NCI-H187 treated with DMSO at 0.1 percent for 48 hours (cell line): Measurements from ENCODE around the gene NDUFS5.
"Not testable (repeated sequence)": the region's sequence is repeated elsewhere in the genome, so short reads cannot be mapped to it uniquely, and the experiment has no call there.

Experiments
- DNase-seq: peaks from one replicate; lab custom pipeline; 2025; lab: John Stamatoyannopoulos, UW

Gene NDUFS5

DNA sequence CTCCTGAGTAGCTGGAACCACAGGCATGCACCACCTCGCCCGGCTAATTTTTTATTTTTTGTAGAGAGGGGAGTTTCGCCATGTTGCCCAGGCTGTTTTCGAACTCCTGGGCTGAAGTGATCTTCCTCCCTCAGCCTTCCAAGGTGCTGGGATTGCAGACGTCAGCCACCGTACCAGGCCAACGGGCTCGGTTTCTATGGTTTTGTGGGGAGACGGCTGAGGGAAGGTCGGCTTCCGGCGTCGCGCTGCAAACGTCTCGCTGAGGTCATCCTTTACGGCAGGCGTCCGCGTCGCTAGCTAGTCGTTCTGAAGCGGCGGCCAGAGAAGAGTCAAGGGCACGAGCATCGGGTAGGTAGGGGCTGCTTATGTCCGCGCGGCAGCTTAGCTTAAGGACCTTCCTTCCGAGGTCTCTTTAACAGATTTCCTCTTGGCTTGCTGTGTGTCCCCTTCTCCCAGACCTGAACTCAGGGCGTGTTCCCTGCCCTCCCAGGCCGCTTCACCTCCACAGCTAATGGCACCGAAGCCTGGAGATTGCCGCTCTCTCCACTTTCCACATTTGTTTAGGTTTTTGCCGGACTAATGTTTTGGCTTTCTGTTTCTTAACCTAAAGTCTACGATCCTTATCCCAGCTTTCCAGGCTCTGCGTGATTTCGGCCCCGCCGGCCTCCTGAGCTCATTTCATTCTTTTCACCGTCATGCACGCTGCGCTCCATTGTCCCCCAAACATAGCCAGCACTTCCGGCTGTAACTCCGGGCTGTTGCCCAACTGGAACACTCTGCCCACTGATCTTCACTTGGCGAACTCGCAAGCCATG, at the start of gene NDUFS5:
TSS of gene NDUFS5 (plus strand) at position 300 of the 815 bp plus-strand sequence. CDS start 2,375 bp downstream, outside the sequence.
- peak; percentile 68 for DNase-seq

DNA sequence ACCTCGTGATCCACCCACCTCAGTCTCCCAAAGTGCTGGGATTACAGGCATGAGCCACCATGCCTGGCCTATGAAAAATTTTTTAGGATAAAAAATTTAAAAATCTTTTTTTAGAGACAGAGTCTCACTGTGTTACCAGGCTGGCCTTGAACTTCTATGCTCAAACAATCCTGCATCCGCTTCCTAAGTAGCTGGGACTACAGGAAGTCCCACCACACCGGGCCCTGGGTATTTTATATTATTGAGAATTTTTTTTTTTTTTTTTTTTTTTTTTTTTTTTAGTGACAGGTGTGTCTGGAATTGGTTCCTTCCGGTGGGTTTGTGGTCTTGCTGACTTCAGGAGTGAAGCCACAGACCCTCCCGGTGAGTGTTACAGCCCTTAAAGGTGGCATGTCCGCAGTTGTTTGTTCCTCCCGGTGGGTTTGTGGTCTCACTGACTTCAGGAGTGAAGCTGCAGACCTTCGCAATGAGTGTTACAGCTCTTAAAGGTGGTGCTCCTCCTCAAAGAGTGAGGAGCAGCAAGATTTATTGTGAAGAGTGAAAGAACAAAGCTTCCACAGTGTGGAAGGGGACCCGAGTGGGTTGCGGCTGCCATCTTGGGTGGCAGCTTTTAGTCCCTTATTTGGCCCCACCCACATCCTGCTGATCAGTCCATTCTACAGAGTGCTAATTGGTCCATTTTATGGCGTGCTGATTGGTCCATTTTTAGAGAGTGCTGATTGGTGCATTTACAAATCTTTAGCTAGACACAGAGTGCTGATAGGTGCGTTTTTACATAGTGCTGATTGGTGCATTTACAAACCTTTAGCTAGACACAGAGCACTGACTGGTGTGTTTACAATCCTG, 48.5 kb upstream of the NDUFS5 start:
- DNase-seq = not testable (repeated sequence)

DNA sequence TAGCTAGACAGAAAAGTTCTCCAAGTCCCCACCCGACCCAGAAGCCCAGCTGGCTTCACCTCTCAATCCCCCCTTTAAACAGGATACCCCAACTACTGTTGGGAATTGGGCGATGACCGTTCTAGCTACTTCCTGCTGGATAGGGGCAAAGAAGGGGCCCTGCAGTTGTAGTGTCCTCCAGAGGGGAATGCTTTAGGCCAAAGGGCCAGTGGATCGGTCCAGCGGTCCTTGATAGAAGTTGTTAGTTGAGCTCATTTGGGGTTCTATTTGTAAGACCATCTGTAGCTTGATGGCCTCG, 48.0 kb upstream of the NDUFS5 start:
- not testable (repeated sequence) for DNase-seq

DNA sequence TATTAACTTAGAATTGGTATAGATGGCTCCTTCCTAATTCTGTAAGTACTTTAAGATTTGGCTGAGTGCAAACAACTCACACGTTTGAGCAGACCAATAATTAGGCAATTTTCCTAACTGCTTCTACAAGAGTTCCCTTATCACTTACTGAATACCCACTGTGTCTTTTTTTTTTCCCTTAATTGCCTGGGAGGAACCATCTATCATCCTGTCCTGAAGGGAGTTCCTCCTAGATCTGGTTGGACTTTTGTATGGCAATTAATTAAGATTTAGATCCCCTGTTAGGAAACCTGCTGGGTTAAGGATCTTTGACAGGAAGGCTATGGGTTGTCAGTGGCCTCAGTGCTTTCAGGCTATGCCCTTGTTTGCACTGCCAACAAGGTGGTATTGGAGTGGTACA, 46.8 kb upstream of the NDUFS5 start:
- DNase-seq = not testable (repeated sequence)

DNA sequence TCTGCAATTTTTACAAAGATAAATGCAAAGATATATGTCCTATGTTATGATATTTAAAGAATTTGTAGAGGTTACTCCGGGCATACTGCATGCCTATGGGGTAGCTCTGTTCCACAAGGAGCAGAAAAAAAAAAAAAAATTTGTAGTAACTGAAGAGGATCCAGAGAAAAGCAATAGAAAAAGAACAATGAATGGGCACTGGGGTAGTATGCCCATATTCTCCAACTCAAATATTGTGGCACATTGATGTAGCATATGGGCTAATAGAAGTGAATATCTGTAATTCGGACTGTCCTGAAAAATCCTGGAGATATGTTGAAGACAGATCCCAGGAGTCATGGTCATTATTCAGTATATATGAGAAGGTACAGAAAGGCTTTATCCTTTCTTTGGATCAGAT, 36.2 kb upstream of the NDUFS5 start:
- DNase-seq = no peak

DNA sequence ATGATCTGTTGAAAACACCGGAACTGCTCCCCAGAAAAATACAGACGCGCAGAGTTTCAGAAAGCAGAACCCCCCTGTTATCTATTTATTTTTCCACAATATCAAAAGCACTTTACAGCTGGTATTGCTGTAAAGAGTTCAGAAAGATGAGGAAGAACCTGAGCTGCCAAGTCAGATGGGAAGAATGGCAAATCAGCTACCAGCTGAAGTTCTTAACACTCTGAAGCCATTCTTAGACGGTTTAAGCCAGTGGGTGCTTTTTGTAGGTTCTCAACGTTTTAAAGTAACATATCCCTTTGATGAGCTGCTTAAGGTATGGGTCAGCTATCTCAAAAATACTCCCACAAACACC, 35.8 kb upstream of the NDUFS5 start:
- no peak for DNase-seq

DNA sequence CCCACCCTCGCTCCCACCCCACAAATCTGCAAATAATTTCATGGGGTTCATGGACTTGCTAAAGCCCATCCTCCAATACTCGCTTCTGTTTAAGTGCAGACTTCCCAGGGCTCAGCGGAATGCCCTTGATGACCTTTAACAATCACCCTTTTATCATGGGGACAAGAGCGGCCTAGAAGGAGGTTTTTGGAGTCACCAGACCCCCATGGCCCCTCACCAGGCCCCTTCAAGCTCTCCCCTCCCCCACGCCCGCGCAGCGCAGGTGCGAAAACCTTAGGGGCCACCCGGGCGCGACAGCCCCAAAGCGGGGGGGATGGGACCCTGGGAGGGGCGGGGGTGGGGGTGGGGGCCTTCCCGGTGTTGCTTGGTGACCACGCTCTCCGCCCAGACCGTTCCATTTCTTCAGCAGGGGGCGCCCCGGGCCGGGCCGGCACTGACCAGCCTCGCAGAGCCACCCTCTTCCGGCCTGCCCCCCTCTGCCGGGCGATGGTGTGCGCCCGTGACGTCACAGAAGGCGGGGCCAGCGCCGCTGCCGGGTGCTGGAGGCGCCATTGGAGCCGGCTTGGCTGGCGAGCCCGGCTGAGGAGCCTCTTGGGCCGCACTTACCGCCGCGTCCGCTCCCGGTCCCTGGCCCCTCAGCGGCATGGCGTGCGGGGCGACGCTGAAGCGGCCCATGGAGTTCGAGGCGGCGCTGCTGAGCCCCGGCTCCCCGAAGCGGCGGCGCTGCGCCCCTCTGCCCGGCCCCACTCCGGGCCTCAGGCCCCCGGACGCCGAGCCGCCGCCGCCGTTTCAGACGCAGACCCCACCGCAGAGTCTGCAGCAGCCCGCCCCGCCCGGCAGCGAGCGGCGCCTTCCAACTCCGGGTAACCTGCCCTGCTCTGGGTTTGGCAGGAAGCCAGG, 35.2 kb upstream of the NDUFS5 start, which contains the start of gene AKIRIN1:
TSS of gene AKIRIN1 (plus strand) at position 539 of the 900 bp plus-strand sequence. CDS start at position 644, 105 bp downstream.
- DNase-seq = peak; percentile 48

DNA sequence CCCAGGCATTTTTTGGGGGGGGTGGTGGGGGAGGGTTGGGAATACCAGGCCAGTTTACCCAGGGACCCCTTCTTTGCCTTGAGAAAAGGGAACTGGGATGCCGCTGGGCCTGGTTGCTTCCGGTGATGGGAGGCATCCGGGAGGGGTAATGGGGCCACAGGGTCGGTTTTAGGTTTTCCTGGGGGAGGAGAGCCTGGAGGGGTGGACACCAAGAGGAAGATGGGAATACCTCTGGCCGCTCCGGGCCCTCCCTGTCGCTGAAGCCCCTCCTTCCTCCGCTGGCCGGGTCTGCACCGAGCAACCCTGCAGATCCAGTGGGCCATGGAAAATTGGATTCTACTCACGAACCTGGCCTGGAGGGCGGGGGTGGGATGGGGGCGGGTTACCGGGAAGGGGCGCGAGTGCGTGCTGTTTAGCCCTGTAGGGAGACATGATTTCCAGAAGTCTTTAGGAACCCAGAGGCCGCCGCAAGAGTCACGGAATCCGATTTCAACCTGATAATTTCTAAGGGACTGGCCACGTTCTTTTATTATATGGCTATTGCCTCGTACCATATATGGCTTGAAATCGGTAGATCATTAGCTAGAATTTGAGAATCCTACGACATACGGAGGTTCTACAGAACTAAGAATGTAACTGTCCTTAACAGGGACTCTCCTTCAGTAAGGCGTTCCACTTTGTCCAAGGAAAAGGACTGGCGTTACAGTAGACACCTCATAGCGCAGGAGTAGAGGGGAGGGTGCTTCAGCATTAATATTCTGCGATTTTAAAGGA, 34.3 kb upstream of the NDUFS5 start:
- no peak for DNase-seq

DNA sequence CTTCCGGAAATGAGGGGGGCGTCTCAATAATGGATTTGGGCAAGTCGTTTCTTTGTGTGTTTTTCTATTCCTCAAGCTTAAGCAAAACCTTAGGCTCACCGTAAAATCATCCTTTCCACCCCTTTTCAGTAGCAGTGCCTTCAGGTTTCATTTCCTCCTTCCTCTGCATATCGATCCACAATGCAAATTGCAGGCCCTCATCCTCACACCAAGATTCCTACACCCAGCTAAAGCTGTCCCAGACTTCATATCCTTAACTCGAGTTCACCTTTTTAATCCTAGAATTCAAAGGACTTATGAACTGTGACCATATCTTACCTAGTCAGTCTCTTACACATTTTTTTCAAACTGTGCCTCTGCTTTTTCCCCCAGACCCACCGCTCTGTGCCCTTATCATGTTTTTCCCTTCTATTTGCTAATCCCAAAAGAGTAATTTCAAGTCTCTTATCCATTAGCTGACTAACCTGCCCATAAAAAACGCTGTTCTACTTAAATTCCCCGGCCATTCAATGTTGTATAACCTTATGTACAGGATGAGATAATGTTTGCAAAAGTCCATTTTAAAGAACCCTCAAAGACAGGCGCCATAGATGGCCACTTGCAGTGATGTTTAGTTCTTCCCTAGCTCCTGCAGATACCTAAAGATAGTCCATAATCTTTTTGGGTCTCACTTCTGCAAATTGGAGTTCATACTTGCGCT, 33.6 kb upstream of the NDUFS5 start:
- no peak for DNase-seq

DNA sequence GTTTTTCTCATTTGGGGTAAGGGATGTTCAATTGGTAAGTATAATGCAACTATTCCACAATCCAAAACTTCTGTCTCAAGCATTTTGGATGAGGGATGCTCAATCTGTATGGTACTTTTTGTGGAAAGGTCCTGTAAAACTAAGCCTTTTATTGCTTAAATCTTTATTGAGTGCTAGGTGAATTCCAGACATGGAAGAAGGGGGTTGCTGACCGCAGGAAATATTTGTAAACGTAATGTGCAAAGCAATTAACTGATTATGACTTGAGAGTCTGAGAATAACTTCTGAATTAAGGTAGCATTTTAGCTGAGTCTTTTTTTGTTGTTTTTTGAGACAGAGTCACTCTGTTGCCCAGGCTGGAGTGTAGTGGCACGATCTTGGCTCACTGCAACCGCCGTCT, 32.0 kb upstream of the NDUFS5 start:
- no peak for DNase-seq

DNA sequence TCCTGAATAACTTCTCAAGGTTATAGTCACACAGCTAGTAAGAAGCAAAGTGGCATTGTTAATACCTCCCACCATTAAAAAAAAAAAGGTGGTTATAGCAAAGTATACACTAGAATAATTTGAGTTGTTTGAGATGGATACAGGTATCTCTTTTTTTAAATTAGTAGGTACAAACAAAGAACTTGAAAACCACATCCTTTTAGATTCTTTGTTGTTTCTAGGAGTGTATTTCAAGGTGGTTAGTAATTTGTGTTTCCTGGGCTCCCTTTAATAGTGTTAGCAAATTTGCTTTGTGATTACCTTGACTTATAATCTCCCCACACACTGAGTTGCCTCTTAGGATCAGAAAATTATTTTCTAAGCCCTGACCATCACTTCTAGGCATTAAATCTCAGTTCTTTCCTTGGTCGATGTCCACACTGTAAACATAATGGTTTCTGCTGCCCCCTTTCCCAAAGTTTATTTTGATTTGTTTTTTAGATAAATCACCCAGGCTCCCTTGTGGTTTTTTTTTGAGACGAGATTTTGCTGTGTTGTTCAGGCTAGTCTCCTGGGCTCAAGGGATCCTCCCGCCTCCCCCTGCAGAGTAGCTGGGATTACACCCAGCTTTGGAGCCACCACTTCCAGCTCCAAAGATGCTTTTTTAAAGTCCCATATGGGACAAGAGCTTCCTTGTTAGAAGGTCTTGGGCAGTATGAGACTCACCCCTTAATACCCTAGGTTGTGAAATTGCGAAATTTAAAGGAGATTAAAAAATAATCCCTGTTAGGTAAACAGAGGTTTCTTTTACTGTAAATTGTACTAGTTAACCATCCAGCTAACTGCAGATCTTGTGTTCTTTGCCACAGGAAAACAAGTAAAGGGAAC, 28.9 kb upstream of the NDUFS5 start:
- DNase-seq = no peak

DNA sequence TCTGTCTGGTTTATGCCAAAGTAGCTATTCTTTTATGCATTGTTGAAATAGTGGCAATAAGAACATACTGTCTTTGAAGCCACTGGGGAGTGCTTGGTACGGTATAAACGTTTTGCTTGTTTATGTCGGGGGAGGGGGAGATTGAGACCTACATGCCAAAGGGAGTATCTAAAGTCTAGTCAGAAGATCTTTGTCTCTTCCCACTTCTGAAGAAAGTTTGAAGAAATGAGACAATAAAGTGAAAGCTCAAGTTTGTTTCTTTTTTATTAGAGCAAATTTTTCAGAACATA, 28.3 kb upstream of the NDUFS5 start:
- DNase-seq = no peak

DNA sequence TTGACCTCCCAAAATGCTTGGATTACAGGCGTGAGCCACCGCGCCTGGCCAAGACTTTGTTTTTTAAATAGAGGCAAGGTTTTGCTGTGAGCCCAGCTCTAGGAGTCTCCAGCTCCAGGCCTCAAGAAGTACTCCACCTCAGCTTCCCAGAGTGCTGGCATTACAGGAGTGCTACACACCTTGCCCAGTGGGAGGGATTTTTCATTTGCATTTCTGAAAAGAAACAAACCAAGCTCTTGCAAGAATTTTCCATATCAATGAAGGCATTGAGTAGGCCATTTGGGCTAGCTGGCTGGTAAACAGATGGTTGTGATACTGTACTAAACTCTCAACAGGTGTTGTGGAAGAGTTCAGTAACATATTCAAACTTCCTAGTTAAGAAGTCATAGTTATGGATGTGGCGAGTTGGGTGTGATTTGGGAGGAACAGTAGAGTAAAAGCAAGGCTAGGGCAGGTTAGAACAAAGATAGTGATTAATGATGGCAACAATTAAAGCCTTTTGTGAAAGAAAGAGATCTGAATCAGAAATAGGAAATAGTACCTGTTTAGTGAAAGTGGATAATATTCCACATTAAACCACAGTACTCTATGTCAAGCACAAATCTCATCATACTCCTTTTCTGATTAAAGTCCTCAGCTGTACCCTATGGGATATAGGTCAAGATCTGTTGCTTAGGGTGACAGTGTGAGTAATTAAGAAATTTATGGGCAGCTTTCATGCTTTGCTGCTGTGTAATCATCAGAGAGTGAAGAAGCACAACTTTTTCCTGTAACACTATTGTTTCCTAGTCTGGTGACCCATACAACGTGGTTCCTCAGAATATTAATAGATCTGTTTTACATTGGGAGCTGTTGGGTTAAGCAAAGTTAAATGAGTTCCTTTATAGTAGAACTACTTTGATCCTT, 24.4 kb upstream of the NDUFS5 start:
- no peak for DNase-seq

DNA sequence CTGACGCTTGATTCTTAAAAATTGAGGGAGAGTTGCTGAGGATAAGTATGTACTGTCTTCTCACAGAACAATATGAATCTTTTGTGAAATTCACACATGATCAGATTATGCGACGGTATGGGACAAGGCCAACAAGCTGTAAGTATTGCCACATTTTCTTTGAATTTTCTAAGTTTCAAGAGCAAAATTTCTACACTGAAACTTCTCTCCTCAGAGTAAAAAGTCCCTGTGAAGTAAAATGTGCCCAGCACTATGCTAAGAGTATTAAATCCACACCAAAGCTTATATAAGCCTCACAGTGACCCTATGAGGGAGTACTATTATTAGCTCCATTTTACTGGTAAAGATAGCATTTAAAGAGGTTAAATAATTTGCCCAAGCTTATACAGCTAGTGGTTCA, 22.9 kb upstream of the NDUFS5 start:
- DNase-seq = no peak

DNA sequence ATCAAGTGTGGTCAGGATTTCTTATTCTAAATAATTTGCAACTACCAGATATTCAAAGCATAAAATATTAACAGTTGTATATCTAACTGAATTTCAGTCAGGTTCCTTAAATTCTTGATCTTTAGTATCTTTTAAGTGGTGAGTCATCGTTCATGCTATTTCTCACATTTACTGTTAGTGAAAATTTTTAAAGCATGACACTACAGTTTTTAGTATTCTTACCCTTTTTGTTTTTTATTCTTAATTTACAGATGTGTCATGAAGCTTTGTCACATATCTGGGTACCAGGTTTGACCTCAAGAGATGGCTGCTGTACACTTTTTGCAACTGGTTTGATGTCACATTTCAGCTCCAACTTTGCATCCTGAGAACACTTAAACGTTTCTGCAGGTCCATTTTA, 22.4 kb upstream of the NDUFS5 start:
- no peak for DNase-seq

DNA sequence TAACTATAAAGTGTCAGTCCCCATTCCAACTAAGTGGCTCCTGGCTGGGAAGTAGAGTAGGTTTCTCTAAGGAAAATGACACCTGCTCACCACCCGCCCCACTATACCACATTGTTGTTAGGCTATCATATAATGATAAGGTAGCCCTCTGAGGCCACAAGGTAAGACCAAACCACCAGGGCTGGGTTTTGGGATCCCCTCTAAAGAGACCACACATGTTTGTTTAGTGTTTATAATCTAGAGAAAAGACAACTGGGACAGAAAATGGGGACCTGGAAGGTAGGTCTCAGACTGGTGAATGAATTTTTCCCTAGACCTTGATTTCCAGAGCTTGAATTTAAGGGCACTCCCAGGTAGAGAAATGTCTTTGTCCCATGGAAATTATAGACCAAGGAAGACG, 19.9 kb upstream of the NDUFS5 start:
- no peak for DNase-seq

DNA sequence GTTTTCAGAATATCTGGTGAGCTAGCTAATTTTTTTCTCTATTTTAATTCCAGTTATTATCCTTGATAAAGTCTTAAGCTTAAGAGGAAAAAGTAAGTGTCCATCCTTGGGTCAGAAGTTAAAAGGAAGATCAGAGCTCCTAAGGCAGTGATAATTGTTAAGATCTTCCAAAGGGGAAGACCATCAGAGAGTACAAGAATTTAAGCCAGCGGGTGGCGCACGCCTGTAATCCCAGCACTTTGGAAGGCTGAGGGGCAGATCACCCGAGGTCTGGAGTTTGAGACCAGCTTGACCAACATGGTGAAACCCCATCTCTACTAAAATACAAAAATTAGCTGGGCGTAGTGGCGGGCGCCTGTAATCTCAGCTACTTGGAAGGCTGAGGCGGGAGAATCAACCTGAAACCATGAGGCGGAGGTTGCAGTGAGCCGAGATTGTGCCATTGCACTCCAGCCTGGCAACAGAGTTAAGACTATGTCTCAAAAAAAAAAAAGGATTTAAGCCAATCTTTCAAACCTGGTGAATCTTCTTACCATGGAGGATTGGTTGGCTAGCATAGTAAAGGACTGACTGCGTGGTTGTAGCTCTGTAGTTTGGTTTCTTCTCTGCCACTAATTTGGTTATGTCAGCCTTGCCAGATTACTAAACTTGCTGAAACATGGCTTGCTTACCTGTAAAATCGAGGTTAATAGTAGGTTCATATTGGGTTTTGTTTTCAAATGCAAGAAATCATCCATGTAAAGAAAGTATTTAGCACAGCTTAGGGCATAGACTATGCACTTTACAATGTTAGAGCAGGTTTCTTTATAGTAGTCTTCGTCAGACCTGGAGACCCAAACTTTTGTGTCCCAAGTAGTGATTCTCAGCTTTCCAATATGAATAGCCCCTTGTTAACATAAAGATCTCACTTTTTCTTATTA, 19.2 kb upstream of the NDUFS5 start:
- DNase-seq = no peak

DNA sequence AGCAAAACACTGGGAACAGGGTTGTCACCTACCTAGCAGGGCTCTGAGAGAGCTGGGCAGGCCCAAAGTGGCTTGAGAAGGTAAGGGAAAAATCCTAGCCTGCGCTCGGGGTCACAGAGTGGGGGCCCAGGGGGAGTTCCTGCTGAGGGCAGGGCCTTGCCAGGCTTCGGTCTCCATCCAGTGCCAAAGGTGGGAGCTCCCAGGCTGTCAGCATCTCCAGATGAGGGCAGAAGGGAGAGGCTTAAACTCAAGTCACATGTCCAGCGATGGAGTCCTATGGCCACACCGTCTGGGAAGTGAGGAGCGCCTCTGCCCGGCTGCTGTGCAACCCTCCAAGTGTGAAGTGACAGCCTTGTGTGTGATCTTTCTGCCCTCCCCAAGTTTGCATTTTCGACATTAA, 11.2 kb upstream of the NDUFS5 start:
- DNase-seq = not testable (repeated sequence)
